K562 (cell line): ENCODE data around the gene ODAD4. TPM values are rescaled to one million over a fixed set of nuclear protein-coding genes. Genes with fewer than 3 reads are reported as not detected.

Experiments used
- ATAC-seq: fragments of 200-7000 bp; cut with Tn5 transposase; 3 replicates; pipeline ENCODE4 v1.9.1; 2020; ENCODE audit warnings: moderate library complexity
- BruUV-seq: library from RNA; stranded (reverse); fragments of 400-500 nt; replicated peaks from 2 replicates; lab custom pipeline; 2021; lab: Mats Ljungman, UMichigan
- CTCF ChIA-PET: fragments of 300-600 bp; formaldehyde crosslinking; extraction: SDS; loops from one replicate; lab custom pipeline; 2021; ENCODE audit warnings: low intra/inter-chr PET ratio; lab: Yijun Ruan, JAX
- POLR2A ChIA-PET: fragments of 300-600, 350-650 bp; sonication (Branson Sonifier 250); formaldehyde crosslinking; extraction: SDS; loops from one replicate; lab custom pipeline; 2021; ENCODE audit warnings: antibody characterized with exemption, inconsistent platforms; lab: Yijun Ruan, JAX
- DNase-seq, 4 experiments: peaks; one replicate each; pipeline versions ENCODE4 v3.0.0 to v3.0.0-alpha.2; 2011 to 2018; ENCODE audit warnings: low spot score in 3 of 4, mixed read lengths in 3 of 4; ENCODE audit errors: extremely low read depth in 1 of 4
- FAIRE-seq: peaks from 2 replicates; lab custom pipeline; 2011; peaks lifted over from hg19 to GRCh38; lab: Jason Lieb, UNC
- H2AFZ ChIP-seq: 2 replicates; pipeline ENCODE4 v1.6.0; 2011; ENCODE audit warnings: low read depth, low read length, control low read depth, inconsistent platforms
- H3K27ac ChIP-seq: fragments of 200-600 bp; 3 replicates; pipeline ENCODE4 v1.8.0; 2011; ENCODE audit warnings: low read depth, mild to moderate bottlenecking, control low read depth, inconsistent platforms, low read length, moderate library complexity, mixed read lengths; ENCODE audit errors: extremely low read depth
- H3K27me3 ChIP-seq, 2 experiments: fragments of 300-600 bp in 1 of 2; 2 replicates in 1 of 2; 3 replicates in 1 of 2; pipeline versions ENCODE4 v1.6.0 to v1.8.0; 2011; ENCODE audit warnings: inconsistent platforms in 2 of 2, low read length in 2 of 2, mild to moderate bottlenecking in 1 of 2, mixed read lengths in 1 of 2, moderate library complexity in 1 of 2; ENCODE audit not compliant: control insufficient read depth in 2 of 2, insufficient read depth in 2 of 2
- H3K36me3 ChIP-seq: fragments of 300-600 bp; 3 replicates; pipeline ENCODE4 v1.8.0; 2011; ENCODE audit warnings: mild to moderate bottlenecking, low read length, inconsistent platforms; ENCODE audit not compliant: control insufficient read depth, insufficient read depth
- H3K4me1 ChIP-seq, 2 experiments: fragments of 200-600 bp in 1 of 2; replicated peaks in 1 of 2; 2 replicates in 1 of 2; 3 replicates in 1 of 2; pipeline versions ENCODE4 v1.5.1 to v1.8.0; 2011; ENCODE audit warnings: inconsistent platforms in 2 of 2, low read length in 2 of 2, mild to moderate bottlenecking in 1 of 2, mixed read lengths in 1 of 2, moderate library complexity in 1 of 2; ENCODE audit not compliant: control insufficient read depth in 2 of 2, insufficient read depth in 2 of 2
- H3K4me2 ChIP-seq: 2 replicates; pipeline ENCODE4 v1.6.1; 2011; ENCODE audit warnings: low read length, control low read depth, inconsistent platforms, mixed read lengths; ENCODE audit not compliant: insufficient read depth
- H3K4me3 ChIP-seq: fragments of 200-600 bp; sonication (generic), shearing (Covaris generic); 2 replicates; pipeline ENCODE4 v1.5.1; 2016; ENCODE audit warnings: control low read depth, inconsistent platforms
- H3K79me2 ChIP-seq: fragments of 200-600 bp; 3 replicates; pipeline ENCODE4 v1.8.0; 2011; ENCODE audit warnings: low read length, inconsistent platforms; ENCODE audit not compliant: control insufficient read depth, insufficient read depth
- H3K9ac ChIP-seq, 2 experiments: 2 replicates each; pipeline versions ENCODE4 v1.6.0 to v1.6.1; 2011; ENCODE audit warnings: low read depth in 2 of 2, low read length in 2 of 2, control low read depth in 1 of 2, inconsistent platforms in 1 of 2, mild to moderate bottlenecking in 1 of 2, mixed read lengths in 1 of 2; ENCODE audit not compliant: insufficient read depth in 1 of 2
- H3K9me1 ChIP-seq: one replicate; pipeline ENCODE4 v1.6.0; 2011; ENCODE audit warnings: inconsistent platforms, mild to moderate bottlenecking, low read length, moderate library complexity; ENCODE audit not compliant: control insufficient read depth, insufficient read depth
- H3K9me3 ChIP-seq: replicated peaks from 2 replicates; pipeline ENCODE4 v1.5.1; 2011; ENCODE audit warnings: low read depth, low read length, inconsistent platforms; ENCODE audit not compliant: control insufficient read depth, insufficient read depth
- H4K20me1 ChIP-seq: replicated peaks from 2 replicates; pipeline ENCODE4 v1.6.1; 2011; ENCODE audit warnings: low read length, inconsistent platforms, mixed read lengths; ENCODE audit not compliant: control insufficient read depth, insufficient read depth
- CHD1 ChIP-seq: fragments of 200-600 bp; sonication (generic); IDR thresholded peaks from one replicate; pipeline ENCODE4 v1.6.1; 2012; ENCODE audit warnings: mild to moderate bottlenecking, moderate library complexity, low read length, inconsistent platforms
- FOS ChIP-seq: IDR thresholded peaks from 3 replicates; pipeline ENCODE4 v1.6.1; 2011; ENCODE audit not compliant: insufficient read length; ENCODE audit errors: extremely low read depth
- FOXJ2 ChIP-seq: fragments of 200-800 bp; sonication (Bioruptor generic); IDR thresholded peaks from 2 replicates; pipeline ENCODE4 v1.6.1; 2016; ENCODE audit warnings: missing genetic modification characterization, missing compliant biosample characterization
- HDAC2 ChIP-seq: fragments of 450-650 bp; IDR thresholded peaks from 2 replicates; pipeline ENCODE4 v1.6.1; 2016; ENCODE audit warnings: mild to moderate bottlenecking
- KLF10 ChIP-seq: fragments of 250-450 bp; sonication (Bioruptor Pico); IDR thresholded peaks from 2 replicates; pipeline ENCODE4 v1.6.1; 2021; ENCODE audit warnings: matching md5 sums
- MYNN ChIP-seq, 2 experiments: sonication (generic); formaldehyde crosslinking in 1 of 2; IDR thresholded peaks; 2 replicates each; pipeline versions ENCODE4 v1.5.0 to v1.6.1; 2016 to 2020; ENCODE audit warnings: antibody characterized with exemption in 1 of 2, missing genetic modification reagents in 1 of 2
- NELFE ChIP-seq: IDR thresholded peaks from 2 replicates; pipeline ENCODE4 v1.6.1; 2011; ENCODE audit warnings: mild to moderate bottlenecking; ENCODE audit not compliant: insufficient read depth, insufficient read length
- POLR2AphosphoS2 ChIP-seq: IDR thresholded peaks from 2 replicates; pipeline ENCODE4 v1.6.1; 2012; ENCODE audit warnings: low read length, improper control_type of control experiment
- POLR2AphosphoS5 ChIP-seq: IDR thresholded peaks from 2 replicates; pipeline ENCODE4 v1.6.1; 2011; ENCODE audit warnings: mild to moderate bottlenecking, low read depth, low read length, moderate library complexity; ENCODE audit not compliant: control insufficient read depth, insufficient read depth
- POLR2B ChIP-seq: fragments of 450-650 bp; IDR thresholded peaks from 2 replicates; pipeline ENCODE4 v1.6.1; 2018; ENCODE audit warnings: low read depth; ENCODE audit not compliant: partially characterized antibody
- PPARD ChIP-seq: fragments of 250-450 bp; sonication (Bioruptor Pico); IDR thresholded peaks from 2 replicates; pipeline ENCODE4 v1.8.0; 2022; ENCODE audit warnings: inconsistent platforms, mild to moderate bottlenecking, moderate library complexity
- SRSF1 ChIP-seq: fragments of 200-400 bp; formaldehyde crosslinking; IDR thresholded peaks from 2 replicates; pipeline ENCODE4 v1.6.1; 2017; ENCODE audit warnings: mild to moderate bottlenecking, low read depth, low read length, moderate library complexity
- TAF1 ChIP-seq: IDR thresholded peaks from 2 replicates; pipeline ENCODE4 v1.6.1; 2011; ENCODE audit warnings: mild to moderate bottlenecking, low read length, moderate library complexity; ENCODE audit not compliant: insufficient read depth, control insufficient read depth, severe bottlenecking; ENCODE audit errors: extremely low read depth
- ZEB2 ChIP-seq: fragments of 450-650 bp; IDR thresholded peaks from 2 replicates; pipeline ENCODE4 v1.6.1; 2016
- ZFP30 ChIP-seq: fragments of 250-450 bp; sonication (Bioruptor Pico); IDR thresholded peaks from 2 replicates; pipeline ENCODE4 v1.8.0; 2022; ENCODE audit warnings: moderate library complexity, mild to moderate bottlenecking, inconsistent platforms, borderline replicate concordance
- ZFPM2 ChIP-seq: fragments of 250-450 bp; sonication (Bioruptor Pico); IDR thresholded peaks from 2 replicates; pipeline ENCODE4 v1.5.1; 2022; ENCODE audit warnings: mild to moderate bottlenecking
- ZNF512 ChIP-seq: IDR thresholded peaks from 2 replicates; pipeline ENCODE4 v1.6.1; 2016; ENCODE audit warnings: missing genetic modification characterization, missing compliant biosample characterization
- ZNF830 ChIP-seq: fragments of 250-450 bp; sonication (Bioruptor Pico); IDR thresholded peaks from 2 replicates; pipeline ENCODE4 v1.5.0; 2021; ENCODE audit warnings: mild to moderate bottlenecking
- WGBS: fragments of 100-300 bp; shearing (Covaris generic); methylation state at CpG from one replicate; pipeline ENCODE4 v1.1.6; 2016; ENCODE audit warnings: low coverage, mixed read lengths; ENCODE audit not compliant: insufficient coverage; ENCODE audit errors: missing lambda C conversion rate; 5-methylcytosine and 5-hydroxymethylcytosine counted together
- in situ Hi-C: fragments of 300-500 bp; cut with MboI; formaldehyde crosslinking; loops from 4 replicates; pipeline ENCODE4 v1.15.0; 2018; ENCODE audit warnings: inconsistent platforms, mixed read lengths
- intact Hi-C: fragments of 100-400 bp; cut with micrococcal nuclease; formaldehyde crosslinking; loops from 2 replicates; pipeline ENCODE4 v1.14.2; 2022
- polyA plus RNA-seq, 8 experiments: library from polyadenylated mRNA; depleted of rRNA in 4 of 8; stranded (reverse) in 5 of 8; unstranded in 3 of 8; fragments of >200 nt; fragmentation: Nextera tagmentation in 2 of 8; fragmentation: Illumina TruSeq in 1 of 8; extraction: Ambion mirVana in 2 of 8; extraction: Trizol in 1 of 8; gene quantifications; 2 replicates each; pipeline versions ENCODE4 v1.2.1 to v1.2.3, GENCODE V29; 2011 to 2014; ENCODE audit warnings: inconsistent platforms in 1 of 8, missing spikeins in 1 of 8
- total RNA-seq, 7 experiments: library from RNA; depleted of rRNA in 6 of 7; stranded (reverse); fragments of >200 nt in 6 of 7; fragmentation: Illumina TruSeq in 2 of 7; extraction: Trizol in 2 of 7; gene quantifications; 2 replicates each; pipeline versions ENCODE4 v1.2.1 to v1.2.3, GENCODE V29; 2011 to 2021; ENCODE audit warnings: low replicate concordance in 1 of 7
- TF ChIP-seq, protein P1 (sequence below): fragments of 250-450 bp; sonication (Bioruptor Pico); IDR thresholded peaks from 2 replicates; pipeline ENCODE4 v1.6.1; 2021; ENCODE audit warnings: mild to moderate bottlenecking
- TF ChIP-seq, protein P2 (sequence below), 2 experiments: fragments of 250-450 bp in 1 of 2; fragments of 450-650 bp in 1 of 2; sonication (Bioruptor Pico) in 1 of 2; IDR thresholded peaks; 2 replicates each; pipeline versions ENCODE4 v1.6.1 to v1.8.0; 2016 to 2021; ENCODE audit warnings: mild to moderate bottlenecking in 2 of 2, moderate library complexity in 2 of 2, missing compliant biosample characterization in 1 of 2, missing genetic modification characterization in 1 of 2
- TF ChIP-seq, protein P3 (sequence below): sonication (generic); formaldehyde crosslinking; IDR thresholded peaks from 2 replicates; pipeline ENCODE4 v1.9.0; 2022; ENCODE audit warnings: mild to moderate bottlenecking, missing genetic modification reagents

ODAD4 gene
- total and polyA plus RNA-seq, 9 of the 15 experiments (the other 6 are each of a cell fraction or from before 2014, with no cell fraction given) = 0.09 to 0.98 (median 0.51) TPM

GRCh38 chr17:41970901-41971331 lies 40.5 kb downstream of the ODAD4 start:
- Histone ChIP-seq H2AFZ (no peak overlapping the region), H3K9me1 (peaks cover 3% of the 10 kb centered on the region), H3K9me3 (no peaks in the 10 kb centered on the region; the same call in 1 of the 2 replicates), H3K36me3 (peaks cover 70% of the 10 kb centered on the region; the same call in 2 of the 3 replicates), H3K27me3 (no peaks in the 10 kb centered on the region), H3K4me1 (peaks cover 7 to 38% of the 10 kb centered on the region in 2 experiments; a peak in 4 of 5 replicates), H4K20me1 (no peaks in the 10 kb centered on the region; the same call in 1 of the 2 replicates), H3K9ac (no peak overlapping the region), H3K79me2 (peaks cover 16% of the 10 kb centered on the region), H3K4me3 (no peak overlapping the region), H3K27ac (no peak overlapping the region), H3K4me2 (no peak overlapping the region)
- POLR2A ChIA-PET = interaction anchor here (0.6 kb wide), 1 partner anchor 13 kb away, joined by 3 read pairs; no protein-coding TSS in a partner anchor
- CTCF ChIA-PET = no interaction called here
- peak; percentile 15 for FAIRE-seq
- no peak for DNase-seq
- in situ Hi-C loops = no loop called here
- intact Hi-C loops = no loop called here
- ATAC-seq = no peak
- BruUV-seq = no TSS peak
- 83% methylated on average over 5 of the region's 5 CpGs for WGBS
- TF ChIP-seq FOXJ2 (tag) (no peak), ZNF512 (no peak), ZFP30 (no peak), POLR2AphosphoS2 (peak; percentile 61; the same call in 1 of the 2 replicates), POLR2B (peak; percentile 36), POLR2AphosphoS5 (peak; percentile 26; the same call in 1 of the 2 replicates), NELFE (no peak), KLF10 (CRISPR knock-in tag) (no peak), CHD1 (no peak), MYNN (IDR thresholded peaks at IDR 0.05) (peak; percentile 46; the same call in 1 of the 2 replicates), MYNN (CRISPR knock-in tag; IDR thresholded peaks at IDR 0.05) (no peak), HDAC2 (no peak), SRSF1 (no peak), TAF1 (no peak), ZFPM2 (CRISPR knock-in tag) (no peak), ZNF830 (no peak), ZEB2 (no peak), FOS (no peak), PPARD (CRISPR knock-in tag) (no peak)
- TF ChIP-seq, protein P1, sequence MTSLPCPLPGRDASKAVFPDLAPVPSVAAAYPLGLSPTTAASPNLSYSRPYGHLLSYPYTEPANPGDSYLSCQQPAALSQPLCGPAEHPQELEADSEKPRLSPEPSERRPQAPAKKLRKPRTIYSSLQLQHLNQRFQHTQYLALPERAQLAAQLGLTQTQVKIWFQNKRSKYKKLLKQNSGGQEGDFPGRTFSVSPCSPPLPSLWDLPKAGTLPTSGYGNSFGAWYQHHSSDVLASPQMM (CRISPR knock-in tag) = no peak
- TF ChIP-seq, protein P2, sequence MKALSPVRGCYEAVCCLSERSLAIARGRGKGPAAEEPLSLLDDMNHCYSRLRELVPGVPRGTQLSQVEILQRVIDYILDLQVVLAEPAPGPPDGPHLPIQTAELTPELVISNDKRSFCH (CRISPR knock-in tag; IDR thresholded peaks at IDR 0.05) = no peak
- TF ChIP-seq, protein P2 (tag; IDR thresholded peaks at IDR 0.05) = no peak
- TF ChIP-seq, protein P3, sequence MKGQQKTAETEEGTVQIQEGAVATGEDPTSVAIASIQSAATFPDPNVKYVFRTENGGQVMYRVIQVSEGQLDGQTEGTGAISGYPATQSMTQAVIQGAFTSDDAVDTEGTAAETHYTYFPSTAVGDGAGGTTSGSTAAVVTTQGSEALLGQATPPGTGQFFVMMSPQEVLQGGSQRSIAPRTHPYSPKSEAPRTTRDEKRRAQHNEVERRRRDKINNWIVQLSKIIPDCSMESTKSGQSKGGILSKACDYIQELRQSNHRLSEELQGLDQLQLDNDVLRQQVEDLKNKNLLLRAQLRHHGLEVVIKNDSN = no peak
